ENCODE results near the gene SYTL3. TPM values are rescaled to one million over a fixed set of nuclear protein-coding genes. Genes with fewer than 3 reads are reported as not detected.
A peak's percentile ranks its signal among the peaks of the same experiment; 100 is the strongest.
"Not testable (repeated sequence)": the region's sequence is repeated elsewhere in the genome, so short reads cannot be mapped to it uniquely, and the experiment has no call there.

The SYTL3 gene
- total RNA-seq, 1 experiment from 2014 or later: 0.65 TPM

GRCh38 chr6:158669145-158670035 lies 19.5 kb downstream of the SYTL3 start:
- CTCF ChIA-PET: interaction anchor here (0.7 to 1.6 kb wide), 5 partner anchors 10 to 26 kb away, joined by 3 to 5 read pairs (median 4); no protein-coding TSS in a partner anchor
- H3K4me3 Mint-ChIP-seq (ENCODE audit: unreplicated experiment): no peak overlapping the region
- intact Hi-C loops (cut with micrococcal nuclease): no loop called here

GRCh38 chr6:158672119-158672518 lies 22.3 kb downstream of the SYTL3 start:
- DNase-seq (ENCODE audit: unreplicated experiment); BruUV-seq (replicated peaks); POLR2A ChIA-PET; H3K27ac Mint-ChIP-seq (ENCODE audit: low read depth, unreplicated experiment); intact Hi-C loops (cut with micrococcal nuclease); H3K27me3 Mint-ChIP-seq (ENCODE audit: insufficient read depth, unreplicated experiment); H3K36me3 Mint-ChIP-seq (ENCODE audit: insufficient read depth, unreplicated experiment); H3K9me3 Mint-ChIP-seq (ENCODE audit: unreplicated experiment); H3K4me3 Mint-ChIP-seq (ENCODE audit: unreplicated experiment): not testable (repeated sequence)
- CTCF ChIA-PET: interaction anchor here (0.6 to 3.3 kb wide), 2 partner anchors 19 to 93 kb away, joined by 3 to 14 read pairs; no protein-coding TSS in a partner anchor
- H3K4me1 Mint-ChIP-seq (ENCODE audit: insufficient read depth, unreplicated experiment): peaks cover 10% of the 10 kb centered on the region

More at GRCh38 chr6:158669145-158670035, 19.5 kb downstream of the SYTL3 start:
- peak; percentile 26 for DNase-seq (ENCODE audit: unreplicated experiment)
- Mint-ChIP-seq H3K27me3 (ENCODE audit: insufficient read depth, unreplicated experiment) (no peaks in the 10 kb centered on the region), H3K36me3 (ENCODE audit: insufficient read depth, unreplicated experiment) (no peaks in the 10 kb centered on the region), H3K4me1 (ENCODE audit: insufficient read depth, unreplicated experiment) (peaks cover 13% of the 10 kb centered on the region), H3K27ac (ENCODE audit: low read depth, unreplicated experiment) (no peak overlapping the region), H3K9me3 (ENCODE audit: unreplicated experiment) (no peaks in the 10 kb centered on the region)
- no TSS peak for BruUV-seq (replicated peaks)
- POLR2A ChIA-PET: interaction anchor here (0.8 to 1.4 kb wide), 6 partner anchors 10 to 450 kb away, joined by 3 to 10 read pairs (median 4); partner anchors contain the start of gene DYNLT1
- TF ChIP-seq CTCF (IDR thresholded peaks at IDR 0.05; ENCODE audit: unreplicated experiment): no peak

- Mint-ChIP-seq H3K4me1 (ENCODE audit: insufficient read depth, unreplicated experiment) (peaks cover 7% of the 10 kb centered on the region), H3K27me3 (ENCODE audit: insufficient read depth, unreplicated experiment) (no peaks in the 10 kb centered on the region), H3K4me3 (ENCODE audit: unreplicated experiment) (no peak overlapping the region), H3K9me3 (ENCODE audit: unreplicated experiment) (no peaks in the 10 kb centered on the region), H3K27ac (ENCODE audit: low read depth, unreplicated experiment) (no peak overlapping the region), H3K36me3 (ENCODE audit: insufficient read depth, unreplicated experiment) (peaks cover 5% of the 10 kb centered on the region)
- no peak for TF ChIP-seq CTCF (IDR thresholded peaks at IDR 0.05; ENCODE audit: unreplicated experiment)
- no peak for DNase-seq (ENCODE audit: unreplicated experiment)
- no TSS peak for BruUV-seq (replicated peaks)
- ChIA-PET POLR2A (no interaction called here), CTCF (interaction anchor here (0.8 to 3.3 kb wide), 3 partner anchors 13 to 31 kb away, joined by 4 to 14 read pairs (median 5); no protein-coding TSS in a partner anchor)
- intact Hi-C loops (cut with micrococcal nuclease): no loop called here
Measured at GRCh38 chr6:158672726-158673125, 22.9 kb downstream of the SYTL3 start.

GRCh38 chr6:158674342-158675131 lies 24.7 kb downstream of the SYTL3 start:
- CTCF ChIA-PET: interaction anchor here (1.3 kb wide), 1 partner anchor 17 kb away, joined by 4 read pairs; no protein-coding TSS in a partner anchor
- TF ChIP-seq CTCF (IDR thresholded peaks at IDR 0.05; ENCODE audit: unreplicated experiment): no peak
- no peak overlapping the region for H3K4me3 Mint-ChIP-seq (ENCODE audit: unreplicated experiment)
- no peaks in the 10 kb centered on the region for H3K9me3 Mint-ChIP-seq (ENCODE audit: unreplicated experiment)
- H3K36me3 Mint-ChIP-seq (ENCODE audit: insufficient read depth, unreplicated experiment): peaks cover 5% of the 10 kb centered on the region
- BruUV-seq (replicated peaks): no TSS peak
- H3K27ac Mint-ChIP-seq (ENCODE audit: low read depth, unreplicated experiment): no peak overlapping the region
- POLR2A ChIA-PET: interaction anchor here (0.7 to 1.0 kb wide), 2 partner anchors 115 to 455 kb away, joined by 3 to 4 read pairs; no protein-coding TSS in a partner anchor
- H3K4me1 Mint-ChIP-seq (ENCODE audit: insufficient read depth, unreplicated experiment): no peaks in the 10 kb centered on the region
- DNase-seq (ENCODE audit: unreplicated experiment): no peak
- no peaks in the 10 kb centered on the region for H3K27me3 Mint-ChIP-seq (ENCODE audit: insufficient read depth, unreplicated experiment)
- intact Hi-C loops (cut with micrococcal nuclease): no loop called here

GRCh38 chr6:158677094-158677493 lies 27.2 kb downstream of the SYTL3 start:
- H3K36me3 Mint-ChIP-seq (ENCODE audit: insufficient read depth, unreplicated experiment); DNase-seq (ENCODE audit: unreplicated experiment); H3K4me3 Mint-ChIP-seq (ENCODE audit: unreplicated experiment); H3K27ac Mint-ChIP-seq (ENCODE audit: low read depth, unreplicated experiment); BruUV-seq (replicated peaks); H3K27me3 Mint-ChIP-seq (ENCODE audit: insufficient read depth, unreplicated experiment); intact Hi-C loops (cut with micrococcal nuclease); H3K4me1 Mint-ChIP-seq (ENCODE audit: insufficient read depth, unreplicated experiment); H3K9me3 Mint-ChIP-seq (ENCODE audit: unreplicated experiment): not testable (repeated sequence)
- POLR2A ChIA-PET: interaction anchor here (0.6 kb wide), 1 partner anchor 24 kb away, joined by 3 read pairs; no protein-coding TSS in a partner anchor
- CTCF ChIA-PET: interaction anchor here (0.7 to 1.3 kb wide), 3 partner anchors 10 to 14 kb away, joined by 3 to 7 read pairs (median 5); no protein-coding TSS in a partner anchor

Data from MCF 10A (cell line).